ENCODE results near the gene GGACT. TPM values are rescaled to one million over a fixed set of nuclear protein-coding genes. Genes with fewer than 3 reads are reported as not detected.

Gene GGACT
- total RNA-seq, 1 donor from 2014 or later, result 1.3 TPM

GRCh38 chr13:100584896-100585295, 3.7 kb downstream of the GGACT start:
- Histone ChIP-seq H3K79me2 (ENCODE audit: low read depth) (no peaks in the 10 kb centered on the region), H3K9me3 (ENCODE audit: low read depth) (no peaks in the 10 kb centered on the region), H3K27ac (no peak overlapping the region), H3K9ac (no peak overlapping the region), H4K20me1 (ENCODE audit: low read depth) (no peaks in the 10 kb centered on the region), H2AFZ (replicated peaks) (no peak overlapping the region), H3F3A (ENCODE audit: low read depth) (peaks cover 9% of the 10 kb centered on the region), H3K27me3 (no peaks in the 10 kb centered on the region), H3K36me3 (no peaks in the 10 kb centered on the region), H3K4me1 (peaks cover 4% of the 10 kb centered on the region), H3K4me2 (no peak overlapping the region), H3K4me3 (no peak overlapping the region)
- Mint-ChIP-seq H3K4me1 (peaks cover 14% of the 10 kb centered on the region), H3K9me3 (peaks cover 17% of the 10 kb centered on the region), H3K36me3 (peaks cover 13% of the 10 kb centered on the region), H3K27me3 (ENCODE audit: insufficient read depth, low read depth) (peaks cover 6% of the 10 kb centered on the region), H3K4me3 (no peak overlapping the region), H3K27ac (no peak overlapping the region)
- no peak for TF ChIP-seq CTCF (IDR thresholded peaks at IDR 0.05)
- no peak for TF ChIP-seq EZH2phosphoT487 (IDR thresholded peaks at IDR 0.05)
- no peak for TF ChIP-seq EZH2 (IDR thresholded peaks at IDR 0.05)
- no peak for DNase-seq (ENCODE audit: low spot score)

DNA sequence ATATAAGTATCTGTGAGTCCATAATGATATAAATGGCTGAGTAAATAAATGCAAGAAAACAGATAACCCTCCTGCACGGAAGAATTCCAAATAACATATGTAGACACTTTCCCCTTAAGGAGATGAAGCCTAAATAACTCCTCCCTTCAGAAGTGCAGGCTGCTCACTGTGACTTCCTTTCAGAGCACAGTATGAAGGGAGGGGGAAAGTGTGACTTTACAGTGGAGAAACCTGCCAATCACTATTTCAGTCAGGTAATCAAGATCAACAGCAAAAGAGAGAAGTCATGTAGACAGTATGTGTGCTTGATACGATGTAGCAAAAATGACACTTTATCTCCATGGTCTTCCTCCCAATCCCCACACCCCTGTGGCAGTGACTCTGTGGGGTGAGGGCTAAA, 7.1 kb downstream of the GGACT start:
- Histone ChIP-seq H3K79me2 (ENCODE audit: low read depth) (no peaks in the 10 kb centered on the region), H2AFZ (replicated peaks) (no peak overlapping the region), H3K36me3 (no peaks in the 10 kb centered on the region), H3K4me1 (no peaks in the 10 kb centered on the region), H3K27me3 (no peaks in the 10 kb centered on the region), H3K4me2 (no peak overlapping the region), H3K27ac (no peak overlapping the region), H3K4me3 (no peak overlapping the region), H3F3A (ENCODE audit: low read depth) (peaks cover under 1% of the 10 kb centered on the region), H4K20me1 (ENCODE audit: low read depth) (no peaks in the 10 kb centered on the region), H3K9me3 (ENCODE audit: low read depth) (no peaks in the 10 kb centered on the region), H3K9ac (no peak overlapping the region)
- Mint-ChIP-seq H3K27me3 (ENCODE audit: insufficient read depth, low read depth) (no peaks in the 10 kb centered on the region), H3K4me1 (no peaks in the 10 kb centered on the region), H3K9me3 (peaks cover 17% of the 10 kb centered on the region), H3K27ac (no peak overlapping the region), H3K4me3 (no peak overlapping the region), H3K36me3 (peaks cover 13% of the 10 kb centered on the region)
- TF ChIP-seq EZH2 (IDR thresholded peaks at IDR 0.05), result no peak
- no peak for TF ChIP-seq CTCF (IDR thresholded peaks at IDR 0.05)
- TF ChIP-seq EZH2phosphoT487 (IDR thresholded peaks at IDR 0.05), result no peak
- no peak for DNase-seq (ENCODE audit: low spot score)

DNA sequence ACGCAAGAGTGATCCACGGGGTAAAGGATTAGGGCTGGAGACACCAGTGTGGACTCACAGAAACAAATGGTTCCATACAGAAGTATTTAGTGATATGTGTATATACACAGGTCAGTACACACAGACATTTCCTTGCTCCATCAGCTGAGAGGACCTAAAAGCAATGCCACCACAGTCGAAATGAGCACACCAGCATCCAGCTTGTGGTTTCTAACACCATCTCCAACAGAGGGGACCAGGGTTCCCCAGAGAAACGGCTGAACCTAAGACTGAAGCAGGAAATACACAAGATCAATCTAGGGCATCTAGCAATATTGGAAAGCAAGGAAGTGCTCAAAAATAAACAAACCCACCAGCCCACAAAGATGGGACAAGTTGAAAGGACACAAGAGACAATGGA, 7.6 kb downstream of the GGACT start:
- Histone ChIP-seq H4K20me1 (ENCODE audit: low read depth) (no peaks in the 10 kb centered on the region), H3K4me3 (no peak overlapping the region), H3K4me2 (no peak overlapping the region)

More for the DNA sequence above, 7.6 kb downstream of the GGACT start:
- Histone ChIP-seq H3K9me3 (ENCODE audit: low read depth) (no peaks in the 10 kb centered on the region), H3K9ac (no peak overlapping the region), H3K36me3 (no peaks in the 10 kb centered on the region), H3F3A (ENCODE audit: low read depth) (no peaks in the 10 kb centered on the region), H3K27ac (no peak overlapping the region), H3K79me2 (ENCODE audit: low read depth) (no peaks in the 10 kb centered on the region), H2AFZ (replicated peaks) (no peak overlapping the region), H3K27me3 (no peaks in the 10 kb centered on the region), H3K4me1 (no peaks in the 10 kb centered on the region)
- Mint-ChIP-seq H3K4me1 (no peaks in the 10 kb centered on the region), H3K4me3 (no peak overlapping the region), H3K27ac (no peak overlapping the region), H3K9me3 (peaks cover 17% of the 10 kb centered on the region), H3K36me3 (peaks cover 13% of the 10 kb centered on the region), H3K27me3 (ENCODE audit: insufficient read depth, low read depth) (no peaks in the 10 kb centered on the region)
- DNase-seq (ENCODE audit: low spot score), result no peak
- TF ChIP-seq EZH2 (IDR thresholded peaks at IDR 0.05), result no peak
- TF ChIP-seq CTCF (IDR thresholded peaks at IDR 0.05), result no peak
- TF ChIP-seq EZH2phosphoT487 (IDR thresholded peaks at IDR 0.05), result no peak

All from neural progenitor cell (in vitro differentiated cells).